SIG-M5 treated with dmso at 0.1 percent for 504 hours (cell line): Measurements from ENCODE around the gene PRX.
"Not testable (repeated sequence)": the region's sequence is repeated elsewhere in the genome, so short reads cannot be mapped to it uniquely, and the experiment has no call there.

ENCODE experiments used
- DNase-seq: peaks from one replicate; lab custom pipeline; 2025; ENCODE audit not compliant: unreplicated experiment; lab: John Stamatoyannopoulos, UW

PRX gene

DNA sequence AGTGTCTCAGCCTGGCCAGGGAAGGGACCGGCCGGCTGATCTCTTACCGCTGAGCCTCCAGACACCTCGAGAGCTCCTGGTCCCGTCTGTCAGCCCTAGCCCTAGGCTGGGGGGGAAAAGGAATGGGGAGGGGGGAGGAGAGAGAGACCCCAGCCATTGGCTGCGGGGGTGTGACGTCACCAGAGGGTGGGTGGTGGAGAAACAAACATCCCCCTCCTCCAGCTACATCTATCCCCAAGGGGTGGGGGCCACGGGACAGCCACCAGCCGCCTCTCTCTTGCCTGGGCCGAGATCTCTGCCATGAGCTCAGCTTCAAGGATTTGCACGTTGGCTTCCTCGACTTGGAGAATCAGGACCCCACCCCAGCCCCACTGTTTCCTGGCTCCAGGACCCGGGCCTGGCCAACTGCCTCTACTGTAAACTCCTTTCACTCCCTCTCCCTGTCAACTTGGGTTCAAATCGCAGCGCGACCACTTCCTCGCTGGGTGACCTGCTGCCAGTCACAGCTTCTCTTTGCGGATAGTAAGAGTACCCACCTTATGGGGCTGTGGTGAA lies at the start of gene PRX:
Gene PRX, minus strand, starts transcription at position 88 of the 555 bp plus-strand sequence. CDS start 5,446 bp downstream, outside the sequence.
- DNase-seq, result no peak

- DNase-seq, result peak; percentile 87
Observed at GRCh38 chr19:40461669-40462221, 48.6 kb upstream of the PRX start.

DNA sequence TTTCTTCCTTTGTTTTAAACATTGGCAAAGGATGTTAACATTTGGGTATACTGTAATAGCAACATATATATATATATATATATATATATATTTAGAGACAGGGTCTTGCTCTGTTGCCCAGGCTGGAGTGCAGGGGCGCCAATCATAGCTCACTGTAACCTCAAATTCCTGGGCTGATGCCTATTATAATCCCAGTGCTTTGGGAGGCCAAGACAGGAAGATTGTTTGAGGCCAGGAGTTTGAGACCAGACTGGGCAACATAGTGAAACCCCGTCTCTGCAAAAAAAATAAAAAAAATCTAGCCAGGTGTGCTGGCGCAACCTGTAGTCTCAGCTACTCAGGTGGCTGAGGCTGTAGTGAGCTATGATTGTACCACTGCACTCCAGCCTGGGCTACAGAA lies 47.0 kb upstream of the PRX start:
- DNase-seq, result no peak

GRCh38 chr19:40458597-40458974 lies 45.4 kb upstream of the PRX start:
- no peak for DNase-seq

DNA sequence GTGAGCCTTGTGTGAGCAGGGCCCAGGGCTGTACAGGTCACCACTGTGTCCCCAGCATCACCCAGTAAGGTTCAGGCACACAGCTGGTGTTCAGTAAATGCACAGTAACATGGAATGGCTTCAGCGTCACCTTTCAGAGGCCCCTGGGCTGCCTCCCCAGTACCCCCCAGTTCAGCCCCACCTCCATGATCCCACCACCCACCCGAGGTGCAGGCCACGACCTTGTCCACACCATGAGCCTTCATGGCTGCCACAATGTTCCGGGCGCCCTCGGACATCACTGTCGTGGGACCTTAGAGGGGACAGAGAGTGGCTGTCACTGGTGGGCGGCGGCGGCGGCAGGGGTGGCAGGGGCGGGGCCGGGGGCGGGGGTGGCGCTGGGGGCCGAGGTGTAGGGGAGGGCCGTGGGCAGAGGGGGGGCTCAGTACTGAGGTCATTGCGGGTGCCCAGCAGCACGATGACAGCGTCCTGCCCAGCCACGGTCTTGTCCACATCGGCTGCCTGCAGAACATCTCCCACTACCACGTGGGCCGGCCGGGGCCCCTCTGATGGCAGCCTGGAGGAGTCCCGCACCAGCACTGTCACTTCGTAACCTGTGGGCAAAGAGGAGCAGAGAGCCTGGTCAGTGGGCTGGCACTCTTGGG lies 44.9 kb upstream of the PRX start:
- no peak for DNase-seq

DNA sequence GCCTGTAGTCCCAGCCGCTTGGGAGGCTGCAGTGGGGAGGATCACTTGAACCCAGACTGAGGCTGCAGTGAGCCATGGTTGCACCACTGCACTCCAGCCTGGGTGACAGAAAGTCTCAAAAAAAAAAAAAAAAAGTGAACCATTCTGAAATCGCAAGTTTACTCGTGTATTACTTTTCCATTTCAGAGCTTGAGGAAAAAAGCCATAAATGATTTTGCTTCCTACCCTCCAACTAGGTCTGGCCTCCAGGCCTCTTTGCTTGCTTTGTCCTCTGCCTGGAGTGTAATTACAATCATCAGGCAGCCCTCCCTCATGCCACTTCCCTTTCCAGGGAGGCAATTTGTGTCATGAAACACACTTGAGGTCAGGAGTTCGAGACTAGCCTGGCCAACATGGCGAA lies 43.9 kb upstream of the PRX start:
- no peak for DNase-seq

DNA sequence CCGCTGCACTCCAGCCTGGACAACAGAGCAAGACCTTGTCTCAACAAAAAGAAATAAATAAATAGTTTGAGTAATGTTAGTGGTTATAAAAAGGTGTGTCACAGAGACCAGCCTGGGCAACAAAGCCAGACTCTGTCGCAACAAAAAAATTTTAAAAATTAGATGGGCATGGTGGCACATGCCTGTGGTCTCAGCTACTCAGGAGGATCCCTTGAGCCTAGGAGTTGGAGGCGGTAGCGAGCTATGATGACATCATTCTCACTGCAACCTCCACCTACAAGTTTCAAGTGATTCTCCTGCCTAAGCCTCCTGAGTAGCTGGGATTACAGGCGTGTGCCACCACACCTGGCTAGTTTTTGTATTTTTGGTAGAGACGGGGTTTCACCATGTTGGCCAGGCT lies 40.8 kb upstream of the PRX start:
- not testable (repeated sequence) for DNase-seq

DNA sequence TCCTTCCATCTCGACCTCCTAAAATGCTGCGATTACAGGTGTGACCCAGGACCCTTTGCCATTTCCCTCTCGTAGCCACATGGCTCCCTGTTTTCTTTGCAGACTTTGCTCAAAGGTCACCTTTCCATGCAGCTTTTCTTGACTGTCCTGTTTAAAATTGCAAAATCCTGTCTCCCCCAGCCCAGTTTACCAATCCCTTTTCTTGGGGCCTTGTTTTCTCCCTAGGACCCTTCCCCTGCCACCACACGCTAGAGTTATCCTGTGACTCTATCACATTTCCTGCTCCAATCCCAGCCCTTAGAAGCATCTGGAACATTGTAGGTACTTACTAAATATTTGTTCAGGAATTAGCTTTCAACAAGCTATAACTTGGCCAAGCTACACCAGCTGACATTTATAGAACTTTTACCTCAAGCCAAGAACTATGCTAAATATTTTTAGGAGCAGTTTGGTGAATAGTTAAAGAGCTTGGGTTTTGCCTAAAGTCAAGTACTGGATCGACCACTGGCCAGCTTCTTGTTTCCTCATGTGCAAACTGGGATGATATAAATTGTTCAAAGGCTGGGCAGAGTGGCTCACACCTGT lies 40.1 kb upstream of the PRX start:
- no peak for DNase-seq

DNA sequence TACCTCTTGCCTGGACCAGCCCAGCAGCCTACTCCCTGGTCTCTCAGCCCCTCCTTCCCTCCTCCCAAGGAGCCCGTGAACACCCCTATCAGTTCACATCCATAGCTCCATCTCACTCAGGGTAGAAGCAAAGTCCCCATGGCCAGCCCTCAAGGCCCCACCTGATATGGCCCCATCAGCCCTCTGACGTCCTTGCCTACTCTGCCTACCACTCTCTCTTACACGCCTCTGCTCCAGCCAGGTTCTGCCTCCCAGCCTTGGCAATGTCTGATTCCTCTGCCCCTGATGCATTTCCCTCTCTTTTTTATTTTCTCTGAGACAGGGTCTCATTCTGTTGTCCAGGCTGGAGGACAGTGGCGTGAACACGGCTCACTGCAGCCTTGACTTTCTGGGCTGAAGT lies 38.8 kb upstream of the PRX start:
- no peak for DNase-seq

DNA sequence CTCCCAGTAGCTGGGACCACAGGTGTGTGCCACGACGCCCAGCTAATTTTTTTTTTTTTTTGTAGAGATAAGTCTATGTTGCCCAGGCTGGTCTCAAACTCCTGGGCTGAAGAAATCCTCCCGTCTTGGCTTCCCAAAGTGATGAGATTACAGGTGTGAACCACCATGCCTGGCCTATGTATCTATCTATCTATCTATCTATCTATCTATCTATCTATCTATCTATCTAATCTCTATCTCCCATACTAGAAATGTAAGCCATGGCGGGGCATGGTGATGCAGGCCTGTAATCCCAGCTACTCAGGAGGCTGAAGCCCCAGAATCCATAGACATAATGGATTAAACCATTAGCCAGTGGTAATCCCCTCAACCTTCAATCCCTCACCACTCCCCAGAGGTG lies 37.5 kb upstream of the PRX start:
- no peak for DNase-seq

- DNase-seq, result no peak
Observed at GRCh38 chr19:40449506-40449905, 36.3 kb upstream of the PRX start.

GRCh38 chr19:40446263-40446784 lies 33.1 kb upstream of the PRX start:
- DNase-seq, result no peak

- DNase-seq, result no peak
Observed at GRCh38 chr19:40445780-40446262, 32.6 kb upstream of the PRX start.

DNA sequence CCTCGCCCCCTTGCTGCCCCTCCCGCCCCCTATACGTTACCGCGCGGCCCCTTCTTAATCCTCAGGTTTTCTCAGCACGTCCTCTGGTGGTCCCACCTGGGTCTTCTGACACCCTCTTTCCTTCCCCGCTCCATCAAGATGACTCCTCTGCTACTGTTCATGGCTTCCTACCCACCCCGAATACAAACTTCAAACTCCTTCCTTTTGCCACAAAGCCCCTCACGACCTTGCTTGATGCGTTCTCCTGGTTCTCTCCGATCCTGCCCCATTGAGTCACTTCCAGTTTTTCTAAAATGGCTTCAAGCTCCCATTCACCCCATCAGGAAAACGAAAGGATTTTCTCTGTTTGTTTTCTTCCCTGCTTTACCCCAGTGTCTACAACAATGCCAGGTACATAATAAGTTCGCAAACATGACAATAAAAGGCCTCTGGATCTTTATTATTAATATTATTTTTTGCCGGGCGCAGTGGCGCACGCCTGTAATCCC lies 31.7 kb upstream of the PRX start:
- DNase-seq, result no peak

- peak; percentile 89 for DNase-seq
Observed at GRCh38 chr19:40444000-40444824, 31.0 kb upstream of the PRX start, which contains the start of gene SERTAD3. Gene SERTAD3 (minus strand): TSS chr19:40444335. CDS start chr19:40442080, 2,255 bp downstream.

DNA sequence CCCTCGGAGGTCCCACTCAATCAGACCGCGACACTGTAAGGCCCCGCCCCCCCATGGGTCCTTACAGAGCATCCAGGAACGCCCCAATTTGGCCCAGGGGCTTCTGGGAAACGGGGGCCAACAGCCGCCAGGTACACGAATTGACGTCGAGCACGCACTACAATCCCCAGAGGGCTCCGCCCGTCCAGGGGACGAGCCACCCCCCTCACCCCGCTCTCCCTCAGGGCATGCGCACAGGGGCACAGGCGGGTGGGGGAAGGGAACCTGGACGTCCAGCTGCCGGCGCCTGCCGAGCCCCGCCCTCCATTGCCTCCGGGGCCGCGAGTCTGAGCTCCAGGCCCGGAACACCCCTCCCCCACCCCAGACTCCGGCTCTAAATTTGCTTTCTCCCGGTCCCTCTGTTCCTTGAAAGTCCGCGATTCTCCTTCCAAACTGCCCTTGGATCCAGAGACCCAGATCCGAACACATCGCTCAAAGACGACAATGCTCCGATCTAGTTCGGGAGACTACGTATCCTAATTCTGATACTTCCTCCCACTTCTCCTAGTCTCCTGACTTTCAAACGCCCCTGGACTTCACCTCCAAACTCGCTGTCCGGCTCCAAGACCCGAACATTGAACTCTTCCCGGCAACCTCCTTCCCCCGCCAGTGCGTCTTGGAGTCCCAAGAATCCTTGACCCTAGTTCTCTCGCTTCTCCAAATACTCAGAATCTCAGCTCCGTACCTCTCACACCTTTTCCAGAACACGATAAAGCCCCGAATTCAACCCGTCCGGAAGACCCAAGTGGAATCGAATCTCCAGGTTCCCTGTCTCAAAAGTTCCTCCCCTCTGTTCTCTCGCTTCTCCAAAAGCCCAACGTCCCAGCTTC lies 30.2 kb upstream of the PRX start:
- DNase-seq, result peak; percentile 99

DNA sequence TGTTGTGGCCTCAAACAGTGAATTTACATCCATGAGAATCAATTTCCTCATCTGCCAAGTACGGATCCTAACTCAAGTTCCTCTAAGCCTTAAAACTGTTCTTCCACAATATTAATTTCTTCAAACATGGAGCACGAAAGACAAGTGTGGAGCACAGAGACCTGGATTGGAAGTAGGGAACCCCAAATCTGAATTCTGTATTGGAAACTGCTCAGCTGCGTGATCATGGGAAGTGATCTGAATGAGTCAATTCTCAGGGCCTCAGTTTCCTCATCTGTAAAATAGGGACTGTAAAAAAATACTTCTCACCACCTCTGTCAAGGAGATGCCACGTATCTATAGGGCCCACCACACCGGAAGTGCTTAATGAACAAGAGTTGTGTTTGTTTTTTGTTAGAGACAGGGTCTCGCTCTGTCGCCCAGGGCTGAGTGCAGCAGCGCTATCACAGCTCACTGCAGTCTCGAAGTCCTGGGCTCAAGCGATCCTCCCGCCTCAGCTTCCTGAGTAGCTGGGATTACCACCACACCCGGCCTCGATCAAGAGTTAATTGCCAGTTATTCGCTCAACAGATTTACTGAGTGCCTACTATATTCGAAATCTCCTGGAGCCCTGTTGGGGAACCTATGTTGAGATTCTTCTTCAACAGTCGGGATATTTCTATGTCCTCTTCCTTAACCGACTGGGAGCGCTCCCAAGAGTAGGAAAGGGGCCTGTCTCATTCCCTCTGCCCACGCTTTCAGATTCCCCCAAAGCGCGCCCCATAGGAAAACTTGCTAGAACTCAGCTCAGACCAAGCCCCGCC lies 29.4 kb upstream of the PRX start:
- DNase-seq, result no peak

GRCh38 chr19:40441719-40442253 lies 28.6 kb upstream of the PRX start:
- no peak for DNase-seq

- DNase-seq, result no peak
Observed at GRCh38 chr19:40438284-40438683, 25.1 kb upstream of the PRX start.
